B cell (primary cell): ENCODE data around the gene PNPLA5.

Experiments used
- EZH2 ChIP-seq: IDR thresholded peaks from 2 replicates; pipeline ENCODE4 v1.6.1; 2012; ENCODE audit warnings: borderline replicate concordance, low read depth, mild to moderate bottlenecking, moderate library complexity, low read length; ENCODE audit not compliant: insufficient read depth, poor library complexity, severe bottlenecking
- TF ChIP-seq, protein P1 (sequence below): fragments of 200-600 bp; IDR thresholded peaks from one replicate; pipeline ENCODE4 v1.8.0; 2022; ENCODE audit warnings: antibody characterized with exemption, mild to moderate bottlenecking

DNA sequence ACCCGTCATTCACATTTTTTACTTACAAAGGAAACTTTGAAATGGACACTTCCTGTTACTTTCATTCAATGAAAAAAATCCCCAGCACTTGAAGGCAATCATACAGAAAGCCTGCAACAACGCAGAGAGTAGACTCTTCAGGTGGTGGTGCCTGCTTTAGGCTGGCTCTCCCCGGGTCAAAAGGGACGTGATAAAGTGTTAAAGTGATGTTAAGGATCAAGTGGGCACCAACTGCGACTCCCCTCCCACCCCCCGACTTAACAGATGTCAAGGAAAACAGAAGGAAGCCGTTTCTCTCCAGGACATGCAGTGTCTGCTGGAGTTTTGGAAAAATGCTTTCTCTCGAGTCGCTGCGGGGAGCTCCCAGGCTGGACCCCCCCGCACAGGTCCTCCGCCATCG, 31.4 kb upstream of the PNPLA5 start:
- TF ChIP-seq, protein P1, sequence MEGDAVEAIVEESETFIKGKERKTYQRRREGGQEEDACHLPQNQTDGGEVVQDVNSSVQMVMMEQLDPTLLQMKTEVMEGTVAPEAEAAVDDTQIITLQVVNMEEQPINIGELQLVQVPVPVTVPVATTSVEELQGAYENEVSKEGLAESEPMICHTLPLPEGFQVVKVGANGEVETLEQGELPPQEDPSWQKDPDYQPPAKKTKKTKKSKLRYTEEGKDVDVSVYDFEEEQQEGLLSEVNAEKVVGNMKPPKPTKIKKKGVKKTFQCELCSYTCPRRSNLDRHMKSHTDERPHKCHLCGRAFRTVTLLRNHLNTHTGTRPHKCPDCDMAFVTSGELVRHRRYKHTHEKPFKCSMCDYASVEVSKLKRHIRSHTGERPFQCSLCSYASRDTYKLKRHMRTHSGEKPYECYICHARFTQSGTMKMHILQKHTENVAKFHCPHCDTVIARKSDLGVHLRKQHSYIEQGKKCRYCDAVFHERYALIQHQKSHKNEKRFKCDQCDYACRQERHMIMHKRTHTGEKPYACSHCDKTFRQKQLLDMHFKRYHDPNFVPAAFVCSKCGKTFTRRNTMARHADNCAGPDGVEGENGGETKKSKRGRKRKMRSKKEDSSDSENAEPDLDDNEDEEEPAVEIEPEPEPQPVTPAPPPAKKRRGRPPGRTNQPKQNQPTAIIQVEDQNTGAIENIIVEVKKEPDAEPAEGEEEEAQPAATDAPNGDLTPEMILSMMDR, result no peak
- no peak for TF ChIP-seq EZH2
